ENCODE data around the gene PCSK1N.
"Not testable (repeated sequence)": the region's sequence is repeated elsewhere in the genome, so short reads cannot be mapped to it uniquely, and the experiment has no call there.

PCSK1N gene

GRCh38 chrX:48819394-48819793 lies 16.0 kb downstream of the PCSK1N start:
- not testable (repeated sequence) for DNase-seq

- no peak for DNase-seq
These were observed 16.5 kb downstream of the PCSK1N start for GRCh38 chrX:48818866-48819265.

- no peak for DNase-seq
These were observed 17.3 kb downstream of the PCSK1N start for GRCh38 chrX:48818098-48818497.

- DNase-seq: no peak
These were observed 19.2 kb downstream of the PCSK1N start for GRCh38 chrX:48816014-48816810.

GRCh38 chrX:48815266-48815665 lies 20.1 kb downstream of the PCSK1N start:
- no peak for DNase-seq

- DNase-seq: no peak
These were observed 20.7 kb downstream of the PCSK1N start for GRCh38 chrX:48814722-48815121.

- no peak for DNase-seq
These were observed 21.8 kb downstream of the PCSK1N start for GRCh38 chrX:48813644-48814043.

GRCh38 chrX:48806081-48806480 lies 29.3 kb downstream of the PCSK1N start:
- peak; percentile 9 for DNase-seq

GRCh38 chrX:48802905-48803200 lies 32.6 kb downstream of the PCSK1N start:
- DNase-seq: no peak

- DNase-seq: peak; percentile 83
These were observed 33.1 kb downstream of the PCSK1N start for GRCh38 chrX:48802089-48802904.

- peak; percentile 97 for DNase-seq
These were observed 33.9 kb downstream of the PCSK1N start, which contains the start of gene HDAC6 for GRCh38 chrX:48801280-48802088. TSS of gene HDAC6 (plus strand) at chrX:48802067. CDS start at chrX:48802693, 626 bp downstream.

GRCh38 chrX:48800574-48801279 lies 34.7 kb downstream of the PCSK1N start:
- DNase-seq: no peak

- no peak for DNase-seq
These were observed 37.1 kb downstream of the PCSK1N start for GRCh38 chrX:48798318-48798717.

GRCh38 chrX:48794911-48795515 lies 40.4 kb downstream of the PCSK1N start:
- DNase-seq: no peak

- DNase-seq: no peak
These were observed 41.0 kb downstream of the PCSK1N start for GRCh38 chrX:48794340-48794910.

GRCh38 chrX:48793935-48794334 lies 41.5 kb downstream of the PCSK1N start:
- DNase-seq: no peak

- DNase-seq: no peak
These were observed 43.2 kb downstream of the PCSK1N start for GRCh38 chrX:48792219-48792618.

GRCh38 chrX:48791063-48791820 lies 44.2 kb downstream of the PCSK1N start:
- DNase-seq: no peak

GRCh38 chrX:48790477-48790876 lies 44.9 kb downstream of the PCSK1N start:
- DNase-seq: no peak

- DNase-seq: no peak
These were observed 45.8 kb downstream of the PCSK1N start for GRCh38 chrX:48789366-48790220.

All from activated CD4-positive, alpha-beta T cell treated with anti-CD3 and anti-CD28 coated beads, Interleukin-10, Interleukin-2, amounts not matched to agents 100 ng/mL and 50 ng/mL, durations not matched to agents 16 hours and 8 hours (primary cell).